Tibial artery (tissue), 4 donors: ENCODE data around the gene C1orf226.

Experiments used
- DNase-seq, 2 donors: peaks; one replicate each; pipeline ENCODE4 v3.0.0-alpha.2; 2019
- H3K27ac ChIP-seq, 2 donors: fragments of 200-600 bp; sonication (generic) in 1 of 2; 1 replicate in 1 of 2; 2 replicates in 1 of 2; pipeline ENCODE4 v1.5.1; 2018 to 2019; ENCODE audit warnings: mild to moderate bottlenecking in 1 of 2
- H3K27me3 ChIP-seq, 2 donors: fragments of 200-600 bp; sonication (generic) in 1 of 2; one replicate each; pipeline versions ENCODE4 v1.5.1 to v1.6.0; 2016 to 2019
- H3K36me3 ChIP-seq, 3 donors: fragments of 200-600 bp; sonication (generic) in 2 of 3; one replicate each; pipeline ENCODE4 v1.5.1; 2016 to 2019; ENCODE audit warnings: mild to moderate bottlenecking in 2 of 3
- H3K4me1 ChIP-seq, 4 donors: fragments of 200-600 bp; sonication (generic) in 2 of 4; 1 replicate in 3 of 4; 2 replicates in 1 of 4; pipeline ENCODE4 v1.5.1; 2016 to 2019
- H3K4me3 ChIP-seq, 2 donors: fragments of 200-600 bp; sonication (generic) in 1 of 2; 1 replicate in 1 of 2; 2 replicates in 1 of 2; pipeline ENCODE4 v1.5.1; 2018 to 2019; ENCODE audit warnings: mild to moderate bottlenecking in 2 of 2
- H3K9me3 ChIP-seq, 3 donors: fragments of 200-600 bp; sonication (generic) in 1 of 3; one replicate each; pipeline ENCODE4 v1.5.1; 2016 to 2019
- intact Hi-C: fragments of 100-400 bp; cut with DNase I; formaldehyde crosslinking; loops from one replicate; pipeline ENCODE4 v1.15.0; 2023; ENCODE audit warnings: low total_unique reads
- TF ChIP-seq, protein P1 (sequence below), 2 experiments: fragments of 200-600 bp in 1 of 2; fragments of 450-650 bp in 1 of 2; IDR thresholded peaks; one replicate each; pipeline ENCODE4 v1.5.1; 2017 to 2019; ENCODE audit warnings: antibody characterized with exemption in 2 of 2, mild to moderate bottlenecking in 1 of 2, moderate library complexity in 1 of 2

C1orf226 gene

DNA sequence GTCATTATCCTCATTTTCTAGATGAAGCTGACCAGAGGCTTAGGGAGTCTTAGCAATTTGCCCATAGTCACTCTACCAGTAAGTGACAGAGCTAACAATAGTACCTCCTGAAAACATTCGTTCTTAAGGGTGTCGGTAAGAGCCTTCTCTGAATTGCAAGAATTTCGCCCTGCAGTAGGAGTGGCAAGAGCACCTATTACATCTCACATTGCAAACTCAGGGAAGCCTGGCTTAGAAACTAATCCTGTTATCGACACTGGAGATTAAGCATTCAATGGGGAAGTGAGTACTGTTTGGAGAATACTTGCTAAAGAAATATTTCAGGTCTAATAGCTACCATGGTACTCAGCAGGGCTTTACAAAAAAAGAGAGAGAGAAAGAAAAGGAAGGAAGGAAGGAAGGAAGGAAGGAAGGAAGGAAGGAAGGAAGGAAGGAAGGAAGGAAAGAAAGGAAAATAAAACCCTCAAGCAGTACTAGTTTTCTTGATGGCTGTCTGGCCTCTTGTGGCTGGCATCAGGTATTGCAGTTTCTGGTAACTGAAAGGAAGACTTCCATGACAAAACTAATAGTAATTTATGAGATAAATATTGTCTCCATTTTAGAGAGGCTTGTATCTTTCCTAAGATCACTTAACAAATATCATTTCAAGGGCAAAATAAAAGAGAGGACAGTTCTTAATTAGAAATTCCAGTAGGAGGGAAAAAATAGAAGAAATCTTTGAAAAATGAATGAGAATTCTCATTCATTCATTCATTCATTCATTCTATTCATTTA, 10.4 kb downstream of the C1orf226 start:
- no peaks in the 10 kb centered on the region for H3K9me3 ChIP-seq
- no peak overlapping the region for H3K27ac ChIP-seq
- TF ChIP-seq, protein P1, sequence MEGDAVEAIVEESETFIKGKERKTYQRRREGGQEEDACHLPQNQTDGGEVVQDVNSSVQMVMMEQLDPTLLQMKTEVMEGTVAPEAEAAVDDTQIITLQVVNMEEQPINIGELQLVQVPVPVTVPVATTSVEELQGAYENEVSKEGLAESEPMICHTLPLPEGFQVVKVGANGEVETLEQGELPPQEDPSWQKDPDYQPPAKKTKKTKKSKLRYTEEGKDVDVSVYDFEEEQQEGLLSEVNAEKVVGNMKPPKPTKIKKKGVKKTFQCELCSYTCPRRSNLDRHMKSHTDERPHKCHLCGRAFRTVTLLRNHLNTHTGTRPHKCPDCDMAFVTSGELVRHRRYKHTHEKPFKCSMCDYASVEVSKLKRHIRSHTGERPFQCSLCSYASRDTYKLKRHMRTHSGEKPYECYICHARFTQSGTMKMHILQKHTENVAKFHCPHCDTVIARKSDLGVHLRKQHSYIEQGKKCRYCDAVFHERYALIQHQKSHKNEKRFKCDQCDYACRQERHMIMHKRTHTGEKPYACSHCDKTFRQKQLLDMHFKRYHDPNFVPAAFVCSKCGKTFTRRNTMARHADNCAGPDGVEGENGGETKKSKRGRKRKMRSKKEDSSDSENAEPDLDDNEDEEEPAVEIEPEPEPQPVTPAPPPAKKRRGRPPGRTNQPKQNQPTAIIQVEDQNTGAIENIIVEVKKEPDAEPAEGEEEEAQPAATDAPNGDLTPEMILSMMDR (IDR thresholded peaks at IDR 0.05): peak; percentile 68 to 74
- peaks cover 0 to 16% of the 10 kb centered on the region in 2 donors for H3K27me3 ChIP-seq
- peak in 1 of 2 donors; percentile 47 for DNase-seq
- H3K4me1 ChIP-seq: peaks cover 0 to 3% (median 0%) of the 10 kb centered on the region in 4 donors
- H3K4me3 ChIP-seq: no peak overlapping the region
- no peaks in the 10 kb centered on the region for H3K36me3 ChIP-seq
- intact Hi-C loops: loop anchor here (5.0 kb wide), 1 partner anchor 335 kb away; no protein-coding TSS in a partner anchor

DNA sequence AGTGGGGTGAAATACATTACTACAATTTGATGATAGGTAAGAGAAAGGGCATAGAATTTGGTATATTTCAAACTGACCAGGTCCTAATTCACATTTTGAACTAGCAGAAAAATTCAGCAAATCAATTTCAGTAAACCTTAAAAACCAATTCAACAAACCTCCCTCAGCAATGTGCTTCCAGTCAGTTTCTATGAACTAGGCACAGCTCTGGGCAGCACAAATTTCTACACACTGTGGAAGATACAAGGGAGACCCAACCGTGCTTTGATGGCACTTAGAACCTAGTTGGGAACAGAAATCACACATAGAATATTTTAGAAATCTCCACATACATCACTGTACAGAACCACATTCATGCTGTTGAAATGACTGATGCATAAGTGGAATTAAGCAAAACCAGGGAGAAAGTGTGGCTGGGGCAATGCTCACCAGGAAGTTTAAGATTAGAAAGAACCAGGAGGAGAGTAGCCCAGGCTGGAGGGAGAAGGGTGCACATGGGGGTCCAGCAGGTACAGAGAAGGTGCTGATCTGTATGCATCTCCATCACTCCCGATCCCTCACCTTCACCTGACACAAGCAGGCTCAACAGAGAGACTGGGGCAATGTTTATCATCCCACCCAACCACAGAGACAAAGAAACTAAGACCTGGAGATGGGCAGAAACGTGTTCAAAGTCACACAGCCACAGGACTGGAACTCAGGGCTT, 14.8 kb downstream of the C1orf226 start:
- no peak overlapping the region for H3K27ac ChIP-seq
- H3K36me3 ChIP-seq: no peaks in the 10 kb centered on the region
- TF ChIP-seq, protein P1 (IDR thresholded peaks at IDR 0.05): no peak
- peaks cover 0 to 3% (median 0%) of the 10 kb centered on the region in 4 donors for H3K4me1 ChIP-seq
- H3K9me3 ChIP-seq: no peaks in the 10 kb centered on the region
- DNase-seq: peak in 1 of 2 donors; percentile 28
- peaks cover 0 to 11% of the 10 kb centered on the region in 2 donors for H3K27me3 ChIP-seq
- intact Hi-C loops: no loop called here
- no peak overlapping the region for H3K4me3 ChIP-seq

DNA sequence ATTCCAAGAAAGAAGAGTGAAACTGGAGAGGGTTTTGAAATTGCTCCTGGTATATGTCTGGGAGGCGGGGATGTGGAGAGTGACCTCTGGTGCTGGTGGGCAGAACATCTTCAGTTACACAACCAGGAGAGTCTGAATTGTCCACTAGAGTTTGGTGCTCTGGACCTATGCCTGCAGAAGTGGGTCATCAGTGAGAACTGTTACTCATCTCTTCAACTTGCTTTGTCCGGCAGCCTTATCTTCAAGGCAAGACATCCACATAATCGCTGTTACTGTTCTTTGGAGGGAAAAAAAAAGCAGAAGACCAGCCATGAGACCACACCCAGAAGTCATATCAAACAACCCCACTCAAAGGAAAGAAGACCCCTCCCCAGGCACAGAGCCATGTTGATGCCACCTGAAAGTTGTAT, 15.5 kb downstream of the C1orf226 start:
- no peak overlapping the region for H3K27ac ChIP-seq
- H3K4me3 ChIP-seq: no peak overlapping the region
- no peaks in the 10 kb centered on the region for H3K4me1 ChIP-seq
- H3K27me3 ChIP-seq: peaks cover 0 to 11% of the 10 kb centered on the region in 2 donors
- H3K36me3 ChIP-seq: no peaks in the 10 kb centered on the region
- intact Hi-C loops: no loop called here
- no peaks in the 10 kb centered on the region for H3K9me3 ChIP-seq
- TF ChIP-seq, protein P1 (IDR thresholded peaks at IDR 0.05): no peak
- no peak for DNase-seq

DNA sequence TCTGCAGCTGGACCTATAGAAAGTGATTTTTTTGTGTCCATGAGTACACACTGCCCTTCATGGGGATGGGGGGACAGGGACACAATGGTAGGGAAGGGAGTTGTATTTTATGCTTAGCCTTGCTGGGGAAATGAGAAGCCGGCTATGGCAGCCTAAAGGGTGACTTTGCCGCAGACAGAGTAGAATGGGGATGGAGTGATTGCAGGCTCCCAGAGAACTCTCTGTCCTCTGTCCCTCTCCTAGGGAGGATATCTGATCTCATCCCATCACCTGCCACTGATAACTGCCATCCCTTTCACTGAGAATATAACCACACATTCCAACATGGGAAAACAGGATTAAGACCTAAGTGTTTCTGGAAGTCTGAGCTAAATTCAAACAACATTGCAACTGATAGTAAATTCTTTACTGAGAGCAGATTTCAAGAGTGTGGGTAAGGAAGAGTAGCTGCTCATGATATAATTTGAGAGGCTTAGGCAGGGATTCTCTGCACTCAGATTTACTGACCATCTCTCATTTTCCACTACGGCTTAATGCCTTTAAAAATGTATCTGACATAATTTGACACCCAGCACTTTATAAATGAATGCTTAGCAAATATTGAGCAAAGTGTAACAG, 16.5 kb downstream of the C1orf226 start:
- TF ChIP-seq, protein P1 (IDR thresholded peaks at IDR 0.05): no peak
- Histone ChIP-seq H3K4me1 (no peaks in the 10 kb centered on the region), H3K36me3 (no peaks in the 10 kb centered on the region), H3K9me3 (no peaks in the 10 kb centered on the region), H3K4me3 (no peak overlapping the region), H3K27ac (no peak overlapping the region), H3K27me3 (peaks cover 0 to 11% of the 10 kb centered on the region in 2 donors)
- no peak for DNase-seq
- intact Hi-C loops: no loop called here

DNA sequence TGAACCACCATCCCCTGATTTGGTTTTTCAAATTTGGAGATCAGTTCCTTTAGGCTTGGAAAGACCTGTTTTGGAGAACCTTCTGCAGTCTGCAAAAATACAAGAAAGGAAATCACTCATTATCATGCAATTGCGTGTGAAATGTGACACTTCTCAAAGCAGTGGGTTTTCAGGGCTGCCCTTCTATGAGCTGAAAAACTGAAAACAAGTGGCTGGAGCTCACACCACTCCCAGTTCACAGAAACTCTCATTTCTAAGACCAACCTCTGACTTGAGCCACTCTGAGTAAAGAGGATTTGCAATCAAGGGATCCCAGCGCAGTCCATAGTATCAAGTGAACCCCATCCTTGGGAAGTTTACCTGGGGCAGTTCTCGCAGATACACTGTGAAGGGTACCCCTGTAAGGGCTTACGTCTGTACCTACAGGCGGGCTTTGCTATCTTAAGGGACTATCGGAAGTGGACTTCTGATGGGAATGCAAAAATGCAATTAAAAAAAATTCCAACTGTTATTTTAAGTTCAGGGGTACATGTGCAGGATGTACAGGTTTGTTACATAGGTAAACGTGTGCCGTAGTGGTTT, 17.6 kb downstream of the C1orf226 start:
- Histone ChIP-seq H3K36me3 (no peaks in the 10 kb centered on the region), H3K4me3 (no peak overlapping the region), H3K9me3 (no peaks in the 10 kb centered on the region), H3K27me3 (peaks cover 0 to 11% of the 10 kb centered on the region in 2 donors), H3K4me1 (no peaks in the 10 kb centered on the region), H3K27ac (no peak overlapping the region)
- no peak for DNase-seq
- TF ChIP-seq, protein P1 (IDR thresholded peaks at IDR 0.05): no peak
- intact Hi-C loops: no loop called here
